Measurements from ENCODE around the gene TAB2. TPM values are rescaled to one million over a fixed set of nuclear protein-coding genes. Genes with fewer than 3 reads are reported as not detected.

The TAB2 gene
- total RNA-seq, 1 experiment from 2014 or later, result 56.7 TPM

DNA sequence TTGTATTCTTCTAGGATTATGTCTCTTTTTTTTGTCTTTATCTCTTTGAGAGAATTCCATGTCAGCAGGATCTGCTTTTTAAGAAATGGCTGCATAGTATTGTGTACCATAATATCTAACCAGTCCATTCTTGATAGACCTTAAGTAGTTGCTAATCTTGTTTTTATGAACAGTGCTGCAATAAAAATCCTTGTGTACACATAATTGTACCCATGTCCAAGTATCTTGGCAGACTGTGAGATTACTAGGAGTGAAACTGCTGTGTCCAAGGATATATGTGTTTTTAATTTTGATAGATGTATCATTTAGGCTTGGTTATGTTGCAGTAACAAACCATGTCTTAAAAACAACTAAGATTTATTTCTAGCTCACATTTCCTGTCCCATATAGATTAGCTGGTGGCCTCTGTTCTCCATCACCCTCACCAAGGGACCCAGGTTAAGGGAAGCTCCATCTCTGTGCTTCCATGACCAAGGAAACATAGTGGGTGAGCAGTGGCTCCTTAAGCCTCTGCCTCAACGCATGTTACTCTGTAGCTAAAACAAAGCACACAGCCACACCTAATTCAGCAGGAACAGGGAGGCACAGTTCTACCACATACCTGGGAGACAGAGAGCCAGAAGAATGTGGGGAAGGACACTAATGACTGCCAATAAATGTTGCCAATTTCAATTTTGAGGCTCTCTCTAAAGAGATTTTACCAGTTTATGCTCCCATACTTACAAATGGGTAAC lies 70.4 kb downstream of the TAB2 start:
- CTCF ChIA-PET, result no interaction called here

More for the DNA sequence above, 70.4 kb downstream of the TAB2 start:
- Histone ChIP-seq H3K79me2 (ENCODE audit: insufficient read depth, low read length) (peaks cover 45% of the 10 kb centered on the region), H2AFZ (ENCODE audit: low read depth, low read length, poor library complexity, severe bottlenecking) (no peak overlapping the region), H3K36me3 (ENCODE audit: control insufficient read depth in 1 of 2, insufficient read depth in 2 of 2, low read length in 2 of 2) (no peaks in the 10 kb centered on the region; a peak in 1 of 4 replicates), H3K4me2 (ENCODE audit: low read length) (no peak overlapping the region), H4K20me1 (ENCODE audit: insufficient read depth) (peaks cover 4% of the 10 kb centered on the region; the same call in 1 of the 2 replicates), H3K27ac (ENCODE audit: low read depth, low read length) (no peak overlapping the region), H3K4me1 (ENCODE audit: control insufficient read depth in 1 of 2, insufficient read depth in 2 of 2, low read length in 2 of 2) (no peaks in the 10 kb centered on the region), H3K9ac (ENCODE audit: low read length) (no peak overlapping the region), H3K4me3 (replicated peaks in 1 of 2; ENCODE audit: low read depth in 1 of 2, low read length in 2 of 2) (no peak overlapping the region), H3K27me3 (ENCODE audit: insufficient read depth, low read length) (no peaks in the 10 kb centered on the region), H3K9me2 (ENCODE audit: insufficient read depth) (no peaks in the 10 kb centered on the region), H3K9me3 (ENCODE audit: control insufficient read depth in 1 of 2, insufficient read depth in 1 of 2, low read depth in 1 of 2, low read length in 2 of 2) (no peaks in the 10 kb centered on the region; a peak in 1 of 4 replicates)
- RAD21 ChIA-PET (ENCODE audit: low non-redundant PET in 1 of 2, low total read pairs in 2 of 2, uncharacterized antibody in 2 of 2, unreplicated experiment in 2 of 2), result no interaction called here
- POLR2A ChIA-PET, result no interaction called here
- ATAC-seq (no peak), DNase-seq (ENCODE audit: low read depth, low spot score) (no peak)
- intact Hi-C loops (cut with micrococcal nuclease), result no loop called here
- TF ChIP-seq EZH2 (IDR thresholded peaks at IDR 0.05) (no peak), CBX3 (IDR thresholded peaks at IDR 0.05; ENCODE audit: low read depth) (no peak), SIN3A (IDR thresholded peaks at IDR 0.05; ENCODE audit: low read depth) (no peak), FOSL1 (IDR thresholded peaks at IDR 0.05; ENCODE audit: low read depth) (no peak), POLR2A (IDR thresholded peaks at IDR 0.05; ENCODE audit: borderline replicate concordance, extremely low read depth, insufficient read depth, insufficient read length) (no peak), ZFX (IDR thresholded peaks at IDR 0.05) (no peak), ELF1 (IDR thresholded peaks at IDR 0.05; ENCODE audit: borderline replicate concordance, low read depth) (no peak), TCF7L2 (IDR thresholded peaks at IDR 0.05; ENCODE audit: borderline replicate concordance, extremely low read depth, insufficient read depth, insufficient read length) (no peak)
- TF ChIP-seq, protein P1, sequence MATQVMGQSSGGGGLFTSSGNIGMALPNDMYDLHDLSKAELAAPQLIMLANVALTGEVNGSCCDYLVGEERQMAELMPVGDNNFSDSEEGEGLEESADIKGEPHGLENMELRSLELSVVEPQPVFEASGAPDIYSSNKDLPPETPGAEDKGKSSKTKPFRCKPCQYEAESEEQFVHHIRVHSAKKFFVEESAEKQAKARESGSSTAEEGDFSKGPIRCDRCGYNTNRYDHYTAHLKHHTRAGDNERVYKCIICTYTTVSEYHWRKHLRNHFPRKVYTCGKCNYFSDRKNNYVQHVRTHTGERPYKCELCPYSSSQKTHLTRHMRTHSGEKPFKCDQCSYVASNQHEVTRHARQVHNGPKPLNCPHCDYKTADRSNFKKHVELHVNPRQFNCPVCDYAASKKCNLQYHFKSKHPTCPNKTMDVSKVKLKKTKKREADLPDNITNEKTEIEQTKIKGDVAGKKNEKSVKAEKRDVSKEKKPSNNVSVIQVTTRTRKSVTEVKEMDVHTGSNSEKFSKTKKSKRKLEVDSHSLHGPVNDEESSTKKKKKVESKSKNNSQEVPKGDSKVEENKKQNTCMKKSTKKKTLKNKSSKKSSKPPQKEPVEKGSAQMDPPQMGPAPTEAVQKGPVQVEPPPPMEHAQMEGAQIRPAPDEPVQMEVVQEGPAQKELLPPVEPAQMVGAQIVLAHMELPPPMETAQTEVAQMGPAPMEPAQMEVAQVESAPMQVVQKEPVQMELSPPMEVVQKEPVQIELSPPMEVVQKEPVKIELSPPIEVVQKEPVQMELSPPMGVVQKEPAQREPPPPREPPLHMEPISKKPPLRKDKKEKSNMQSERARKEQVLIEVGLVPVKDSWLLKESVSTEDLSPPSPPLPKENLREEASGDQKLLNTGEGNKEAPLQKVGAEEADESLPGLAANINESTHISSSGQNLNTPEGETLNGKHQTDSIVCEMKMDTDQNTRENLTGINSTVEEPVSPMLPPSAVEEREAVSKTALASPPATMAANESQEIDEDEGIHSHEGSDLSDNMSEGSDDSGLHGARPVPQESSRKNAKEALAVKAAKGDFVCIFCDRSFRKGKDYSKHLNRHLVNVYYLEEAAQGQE (IDR thresholded peaks at IDR 0.05; ENCODE audit: low read depth), result no peak
- TF ChIP-seq, protein P2, sequence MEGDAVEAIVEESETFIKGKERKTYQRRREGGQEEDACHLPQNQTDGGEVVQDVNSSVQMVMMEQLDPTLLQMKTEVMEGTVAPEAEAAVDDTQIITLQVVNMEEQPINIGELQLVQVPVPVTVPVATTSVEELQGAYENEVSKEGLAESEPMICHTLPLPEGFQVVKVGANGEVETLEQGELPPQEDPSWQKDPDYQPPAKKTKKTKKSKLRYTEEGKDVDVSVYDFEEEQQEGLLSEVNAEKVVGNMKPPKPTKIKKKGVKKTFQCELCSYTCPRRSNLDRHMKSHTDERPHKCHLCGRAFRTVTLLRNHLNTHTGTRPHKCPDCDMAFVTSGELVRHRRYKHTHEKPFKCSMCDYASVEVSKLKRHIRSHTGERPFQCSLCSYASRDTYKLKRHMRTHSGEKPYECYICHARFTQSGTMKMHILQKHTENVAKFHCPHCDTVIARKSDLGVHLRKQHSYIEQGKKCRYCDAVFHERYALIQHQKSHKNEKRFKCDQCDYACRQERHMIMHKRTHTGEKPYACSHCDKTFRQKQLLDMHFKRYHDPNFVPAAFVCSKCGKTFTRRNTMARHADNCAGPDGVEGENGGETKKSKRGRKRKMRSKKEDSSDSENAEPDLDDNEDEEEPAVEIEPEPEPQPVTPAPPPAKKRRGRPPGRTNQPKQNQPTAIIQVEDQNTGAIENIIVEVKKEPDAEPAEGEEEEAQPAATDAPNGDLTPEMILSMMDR (IDR thresholded peaks at IDR 0.05 in 2 of 3, conservative IDR thresholded peaks at IDR 0.05 in 1 of 3; ENCODE audit: borderline replicate concordance in 1 of 3, insufficient read depth in 1 of 3, low read depth in 2 of 3, low read length in 2 of 3), result no peak
- TF ChIP-seq, protein P3, sequence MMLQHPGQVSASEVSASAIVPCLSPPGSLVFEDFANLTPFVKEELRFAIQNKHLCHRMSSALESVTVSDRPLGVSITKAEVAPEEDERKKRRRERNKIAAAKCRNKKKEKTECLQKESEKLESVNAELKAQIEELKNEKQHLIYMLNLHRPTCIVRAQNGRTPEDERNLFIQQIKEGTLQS (IDR thresholded peaks at IDR 0.05), result no peak
- BruUV-seq (replicated peaks), result no TSS peak

Measured in HCT116 (cell line).